ENCODE results near the gene CYBA. TPM values are rescaled to one million over a fixed set of nuclear protein-coding genes. Genes with fewer than 3 reads are reported as not detected.

CYBA gene
- total RNA-seq, 1 experiment from 2014 or later: 0.52 TPM

GRCh38 chr16:88647178-88648070 lies 3.4 kb downstream of the CYBA start:
- DNase-seq (ENCODE audit: low read depth): no peak

GRCh38 chr16:88646345-88647034 lies 4.4 kb downstream of the CYBA start:
- DNase-seq (ENCODE audit: low read depth): no peak

- DNase-seq (ENCODE audit: low read depth): no peak
Observed at GRCh38 chr16:88645941-88646340, 4.9 kb downstream of the CYBA start.

- no peak for DNase-seq (ENCODE audit: low read depth)
Observed at GRCh38 chr16:88645455-88645854, 5.4 kb downstream of the CYBA start.

- no peak for DNase-seq (ENCODE audit: low read depth)
Observed at GRCh38 chr16:88643644-88643932, 7.3 kb downstream of the CYBA start.

- no peak for DNase-seq (ENCODE audit: low read depth)
Observed at GRCh38 chr16:88642881-88643643, 7.8 kb downstream of the CYBA start.

- no peak for DNase-seq (ENCODE audit: low read depth)
Observed at GRCh38 chr16:88640498-88641247, 10.2 kb downstream of the CYBA start.

- DNase-seq (ENCODE audit: low read depth): no peak
Observed at GRCh38 chr16:88640039-88640495, 10.8 kb downstream of the CYBA start.

GRCh38 chr16:88639231-88640038 lies 11.4 kb downstream of the CYBA start:
- no peak for DNase-seq (ENCODE audit: low read depth)

GRCh38 chr16:88638323-88639230 lies 12.3 kb downstream of the CYBA start, which contains the start of gene IL17C:
IL17C (plus strand) TSS chr16:88638572; CDS start chr16:88638642, 70 bp downstream.
- DNase-seq (ENCODE audit: low read depth): no peak

- DNase-seq (ENCODE audit: low read depth): no peak
Observed at GRCh38 chr16:88636488-88637265, 14.2 kb downstream of the CYBA start.

GRCh38 chr16:88635671-88636319 lies 15.1 kb downstream of the CYBA start:
- no peak for DNase-seq (ENCODE audit: low read depth)

GRCh38 chr16:88634994-88635670 lies 15.7 kb downstream of the CYBA start:
- DNase-seq (ENCODE audit: low read depth): no peak

- DNase-seq (ENCODE audit: low read depth): no peak
Observed at GRCh38 chr16:88634141-88634993, 16.5 kb downstream of the CYBA start.

GRCh38 chr16:88633684-88634140 lies 17.1 kb downstream of the CYBA start:
- DNase-seq (ENCODE audit: low read depth): peak; percentile 13

- no peak for DNase-seq (ENCODE audit: low read depth)
Observed at GRCh38 chr16:88632587-88632930, 18.3 kb downstream of the CYBA start.

Data from LHCN-M2 (cell line).